ENCODE data around the gene CEACAM19.

DNA sequence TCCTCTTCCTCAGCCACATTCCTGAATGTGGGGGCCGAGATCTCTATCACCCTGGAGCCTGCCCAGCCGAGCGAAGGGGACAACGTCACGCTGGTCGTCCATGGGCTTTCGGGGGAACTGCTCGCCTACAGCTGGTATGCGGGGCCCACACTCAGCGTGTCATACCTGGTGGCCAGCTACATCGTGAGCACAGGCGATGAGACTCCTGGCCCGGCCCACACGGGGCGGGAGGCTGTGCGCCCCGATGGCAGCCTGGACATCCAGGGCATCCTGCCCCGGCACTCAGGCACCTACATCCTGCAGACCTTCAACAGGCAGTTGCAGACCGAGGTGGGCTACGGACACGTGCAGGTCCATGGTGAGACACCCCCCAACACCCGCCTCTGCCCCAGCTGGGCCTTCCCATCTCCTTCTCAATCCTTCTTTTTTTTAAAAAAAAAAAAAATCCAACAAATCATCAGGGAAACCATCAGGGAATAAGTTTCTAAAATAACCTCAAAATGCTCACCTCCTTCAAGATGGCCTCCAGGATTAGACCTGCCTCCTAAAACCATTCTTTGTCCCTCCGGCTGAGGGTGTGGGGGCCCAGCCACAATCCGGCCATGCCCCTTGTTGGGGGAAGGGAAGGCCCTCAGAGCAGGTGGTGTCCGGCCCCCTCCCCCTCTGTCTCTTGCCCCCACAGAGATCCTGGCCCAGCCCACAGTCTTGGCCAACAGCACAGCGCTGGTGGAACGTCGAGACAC, 32.2 kb downstream of the CEACAM19 start:
- TF ChIP-seq, protein P1, sequence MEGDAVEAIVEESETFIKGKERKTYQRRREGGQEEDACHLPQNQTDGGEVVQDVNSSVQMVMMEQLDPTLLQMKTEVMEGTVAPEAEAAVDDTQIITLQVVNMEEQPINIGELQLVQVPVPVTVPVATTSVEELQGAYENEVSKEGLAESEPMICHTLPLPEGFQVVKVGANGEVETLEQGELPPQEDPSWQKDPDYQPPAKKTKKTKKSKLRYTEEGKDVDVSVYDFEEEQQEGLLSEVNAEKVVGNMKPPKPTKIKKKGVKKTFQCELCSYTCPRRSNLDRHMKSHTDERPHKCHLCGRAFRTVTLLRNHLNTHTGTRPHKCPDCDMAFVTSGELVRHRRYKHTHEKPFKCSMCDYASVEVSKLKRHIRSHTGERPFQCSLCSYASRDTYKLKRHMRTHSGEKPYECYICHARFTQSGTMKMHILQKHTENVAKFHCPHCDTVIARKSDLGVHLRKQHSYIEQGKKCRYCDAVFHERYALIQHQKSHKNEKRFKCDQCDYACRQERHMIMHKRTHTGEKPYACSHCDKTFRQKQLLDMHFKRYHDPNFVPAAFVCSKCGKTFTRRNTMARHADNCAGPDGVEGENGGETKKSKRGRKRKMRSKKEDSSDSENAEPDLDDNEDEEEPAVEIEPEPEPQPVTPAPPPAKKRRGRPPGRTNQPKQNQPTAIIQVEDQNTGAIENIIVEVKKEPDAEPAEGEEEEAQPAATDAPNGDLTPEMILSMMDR (IDR thresholded peaks at IDR 0.05; ENCODE audit: extremely low read depth in 1 of 2, insufficient read depth in 1 of 2, low read depth in 1 of 2, low read length in 2 of 2), result no peak
- TF ChIP-seq EZH2 (IDR thresholded peaks at IDR 0.05; ENCODE audit: borderline replicate concordance, low read depth, low read length, severe bottlenecking) (no peak), POLR2AphosphoS5 (IDR thresholded peaks at IDR 0.05; ENCODE audit: insufficient read depth, low read depth, low read length) (no peak), JUN (IDR thresholded peaks at IDR 0.05; ENCODE audit: borderline replicate concordance, insufficient read depth, insufficient read length, low read depth) (no peak), POLR2A (IDR thresholded peaks at IDR 0.05; ENCODE audit: low read depth, low read length) (no peak), MYC (IDR thresholded peaks at IDR 0.05; ENCODE audit: low read depth, low read length) (no peak)
- TF ChIP-seq, protein P2, sequence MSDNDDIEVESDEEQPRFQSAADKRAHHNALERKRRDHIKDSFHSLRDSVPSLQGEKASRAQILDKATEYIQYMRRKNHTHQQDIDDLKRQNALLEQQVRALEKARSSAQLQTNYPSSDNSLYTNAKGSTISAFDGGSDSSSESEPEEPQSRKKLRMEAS (IDR thresholded peaks at IDR 0.05; ENCODE audit: insufficient read depth, insufficient read length), result no peak
